WTC11 (cell line): ENCODE results near the gene CFAP68. TPM values are rescaled to one million over a fixed set of nuclear protein-coding genes. Genes with fewer than 3 reads are reported as not detected.

Experiments
- ATAC-seq: fragments of 200-7000 bp; cut with Tn5 transposase; 2 replicates; pipeline ENCODE4 v1.10.0; 2021; ENCODE audit warnings: mild to moderate bottlenecking, moderate library complexity
- CTCF ChIA-PET: fragments of 300-600 bp; sonication (Branson Sonifier 250); formaldehyde crosslinking; loops from one replicate; lab custom pipeline; 2021; ENCODE audit warnings: antibody characterized with exemption; lab: Charles Lee
- POLR2A ChIA-PET: fragments of 350-600 bp; sonication (Branson Sonifier 250); formaldehyde crosslinking; loops from one replicate; lab custom pipeline; 2021; ENCODE audit warnings: antibody characterized with exemption; lab: Charles Lee
- DNase-seq: peaks from one replicate; pipeline ENCODE4 v3.0.0; 2021; ENCODE audit warnings: low spot score
- H3K27ac Mint-ChIP-seq: 2 replicates; pipeline ENCODE4 v1.8.0; 2021; ENCODE audit warnings: mixed read lengths
- H3K27me3 Mint-ChIP-seq: 2 replicates; pipeline ENCODE4 v1.8.0; 2021; ENCODE audit warnings: low read depth, mild to moderate bottlenecking, moderate library complexity, mixed read lengths
- H3K36me3 Mint-ChIP-seq: 2 replicates; pipeline ENCODE4 v1.8.0; 2021; ENCODE audit warnings: mixed read lengths
- H3K4me1 Mint-ChIP-seq: 2 replicates; pipeline ENCODE4 v1.8.0; 2022; ENCODE audit warnings: mixed read lengths
- H3K4me3 Mint-ChIP-seq: 2 replicates; pipeline ENCODE4 v1.8.0; 2021; ENCODE audit warnings: mild to moderate bottlenecking, moderate library complexity, mixed read lengths
- H3K9me3 Mint-ChIP-seq: 2 replicates; pipeline ENCODE4 v1.8.0; 2021; ENCODE audit warnings: mixed read lengths
- ATF3 ChIP-seq: sonication (generic); formaldehyde crosslinking; conservative IDR thresholded peaks from 2 replicates; pipeline ENCODE4 v1.8.1; 2022; ENCODE audit warnings: mild to moderate bottlenecking, missing genetic modification reagents
- CREM ChIP-seq: sonication (generic); formaldehyde crosslinking; IDR thresholded peaks from 2 replicates; pipeline ENCODE4 v1.8.1; 2022; ENCODE audit warnings: mild to moderate bottlenecking, missing genetic modification reagents, moderate library complexity
- ERG ChIP-seq: fragments of 250-450 bp; sonication (Bioruptor Pico); IDR thresholded peaks from 2 replicates; pipeline ENCODE4 v1.8.0; 2021; ENCODE audit warnings: mild to moderate bottlenecking
- FOXP1 ChIP-seq: sonication (generic); formaldehyde crosslinking; IDR thresholded peaks from 2 replicates; pipeline ENCODE4 v1.8.0; 2022; ENCODE audit warnings: missing genetic modification reagents, mild to moderate bottlenecking, moderate library complexity, borderline replicate concordance
- GABPB1 ChIP-seq: sonication (generic); formaldehyde crosslinking; IDR thresholded peaks from 2 replicates; pipeline ENCODE4 v1.8.1; 2023; ENCODE audit warnings: mild to moderate bottlenecking, missing genetic modification reagents
- KAT7 ChIP-seq: sonication (generic); formaldehyde crosslinking; IDR thresholded peaks from 2 replicates; pipeline ENCODE4 v1.8.1; 2023; ENCODE audit warnings: missing genetic modification reagents, mild to moderate bottlenecking, borderline replicate concordance
- MYBL2 ChIP-seq: sonication (generic); formaldehyde crosslinking; IDR thresholded peaks from 2 replicates; pipeline ENCODE4 v1.8.1; 2023; ENCODE audit warnings: mild to moderate bottlenecking, moderate library complexity, missing genetic modification reagents
- NR2C2 ChIP-seq: sonication (generic); formaldehyde crosslinking; IDR thresholded peaks from 2 replicates; pipeline ENCODE4 v1.8.0; 2022; ENCODE audit warnings: mild to moderate bottlenecking, missing genetic modification reagents
- PREB ChIP-seq: sonication (generic); formaldehyde crosslinking; IDR thresholded peaks from 2 replicates; pipeline ENCODE4 v1.8.1; 2022; ENCODE audit warnings: mild to moderate bottlenecking, missing genetic modification reagents, moderate library complexity, borderline replicate concordance
- RORB ChIP-seq: fragments of 250-450 bp; sonication (Bioruptor Pico); IDR thresholded peaks from 2 replicates; pipeline ENCODE4 v1.9.0; 2021; ENCODE audit warnings: mild to moderate bottlenecking
- SP1 ChIP-seq: sonication (generic); formaldehyde crosslinking; conservative IDR thresholded peaks from 2 replicates; pipeline ENCODE4 v1.8.1; 2022; ENCODE audit warnings: missing genetic modification reagents
- total RNA-seq: library from RNA; stranded (reverse); gene quantifications from 3 replicates; pipeline ENCODE4 v1.2.3, GENCODE V29; 2021
- TF ChIP-seq, protein P1 (sequence below): sonication (generic); formaldehyde crosslinking; IDR thresholded peaks from 2 replicates; pipeline ENCODE4 v1.8.0; 2023; ENCODE audit warnings: missing genetic modification reagents, mild to moderate bottlenecking, borderline replicate concordance
- TF ChIP-seq, protein P2 (sequence below): sonication (generic); formaldehyde crosslinking; IDR thresholded peaks from 2 replicates; pipeline ENCODE4 v1.8.1; 2023; ENCODE audit warnings: mild to moderate bottlenecking, missing genetic modification reagents
- TF ChIP-seq, protein P3 (sequence below): fragments of 200-600 bp; IDR thresholded peaks from 2 replicates; pipeline ENCODE4 v1.8.0; 2022; ENCODE audit warnings: antibody characterized with exemption
- TF ChIP-seq, protein P4 (sequence below): sonication (generic); formaldehyde crosslinking; IDR thresholded peaks from 2 replicates; pipeline ENCODE4 v1.8.1; 2023; ENCODE audit warnings: mild to moderate bottlenecking, missing genetic modification reagents, moderate library complexity

The CFAP68 gene
- total RNA-seq, 1 experiment from 2014 or later, result 18.7 TPM

- H3K36me3 Mint-ChIP-seq, result no peaks in the 10 kb centered on the region
- H3K4me1 Mint-ChIP-seq, result peaks cover 20% of the 10 kb centered on the region
- CTCF ChIA-PET, result no interaction called here
- peaks cover 6% of the 10 kb centered on the region for H3K9me3 Mint-ChIP-seq
- ATAC-seq, result no peak
- DNase-seq, result no peak
- H3K27me3 Mint-ChIP-seq, result no peaks in the 10 kb centered on the region; the same call in 1 of the 2 replicates
- POLR2A ChIA-PET, result no interaction called here
- H3K4me3 Mint-ChIP-seq, result no peak overlapping the region
- TF ChIP-seq ATF3 (CRISPR knock-in tag) (no peak), CREM (CRISPR knock-in tag) (no peak), SP1 (CRISPR knock-in tag) (no peak)
- TF ChIP-seq, protein P1, sequence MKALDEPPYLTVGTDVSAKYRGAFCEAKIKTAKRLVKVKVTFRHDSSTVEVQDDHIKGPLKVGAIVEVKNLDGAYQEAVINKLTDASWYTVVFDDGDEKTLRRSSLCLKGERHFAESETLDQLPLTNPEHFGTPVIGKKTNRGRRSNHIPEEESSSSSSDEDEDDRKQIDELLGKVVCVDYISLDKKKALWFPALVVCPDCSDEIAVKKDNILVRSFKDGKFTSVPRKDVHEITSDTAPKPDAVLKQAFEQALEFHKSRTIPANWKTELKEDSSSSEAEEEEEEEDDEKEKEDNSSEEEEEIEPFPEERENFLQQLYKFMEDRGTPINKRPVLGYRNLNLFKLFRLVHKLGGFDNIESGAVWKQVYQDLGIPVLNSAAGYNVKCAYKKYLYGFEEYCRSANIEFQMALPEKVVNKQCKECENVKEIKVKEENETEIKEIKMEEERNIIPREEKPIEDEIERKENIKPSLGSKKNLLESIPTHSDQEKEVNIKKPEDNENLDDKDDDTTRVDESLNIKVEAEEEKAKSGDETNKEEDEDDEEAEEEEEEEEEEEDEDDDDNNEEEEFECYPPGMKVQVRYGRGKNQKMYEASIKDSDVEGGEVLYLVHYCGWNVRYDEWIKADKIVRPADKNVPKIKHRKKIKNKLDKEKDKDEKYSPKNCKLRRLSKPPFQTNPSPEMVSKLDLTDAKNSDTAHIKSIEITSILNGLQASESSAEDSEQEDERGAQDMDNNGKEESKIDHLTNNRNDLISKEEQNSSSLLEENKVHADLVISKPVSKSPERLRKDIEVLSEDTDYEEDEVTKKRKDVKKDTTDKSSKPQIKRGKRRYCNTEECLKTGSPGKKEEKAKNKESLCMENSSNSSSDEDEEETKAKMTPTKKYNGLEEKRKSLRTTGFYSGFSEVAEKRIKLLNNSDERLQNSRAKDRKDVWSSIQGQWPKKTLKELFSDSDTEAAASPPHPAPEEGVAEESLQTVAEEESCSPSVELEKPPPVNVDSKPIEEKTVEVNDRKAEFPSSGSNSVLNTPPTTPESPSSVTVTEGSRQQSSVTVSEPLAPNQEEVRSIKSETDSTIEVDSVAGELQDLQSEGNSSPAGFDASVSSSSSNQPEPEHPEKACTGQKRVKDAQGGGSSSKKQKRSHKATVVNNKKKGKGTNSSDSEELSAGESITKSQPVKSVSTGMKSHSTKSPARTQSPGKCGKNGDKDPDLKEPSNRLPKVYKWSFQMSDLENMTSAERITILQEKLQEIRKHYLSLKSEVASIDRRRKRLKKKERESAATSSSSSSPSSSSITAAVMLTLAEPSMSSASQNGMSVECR, result no peak
- H3K27ac Mint-ChIP-seq, result no peak overlapping the region
Measured at GRCh38 chr11:111906680-111907079, 27.3 kb downstream of the CFAP68 start.

- POLR2A ChIA-PET, result no interaction called here
- ATAC-seq (no peak), DNase-seq (no peak)
- Mint-ChIP-seq H3K4me1 (peaks cover 33% of the 10 kb centered on the region), H3K27me3 (no peaks in the 10 kb centered on the region; the same call in 1 of the 2 replicates), H3K9me3 (peaks cover 6% of the 10 kb centered on the region), H3K27ac (no peak overlapping the region), H3K36me3 (no peaks in the 10 kb centered on the region), H3K4me3 (no peak overlapping the region)
- TF ChIP-seq MYBL2 (CRISPR knock-in tag) (no peak), KAT7 (CRISPR knock-in tag) (no peak)
- TF ChIP-seq, protein P2, sequence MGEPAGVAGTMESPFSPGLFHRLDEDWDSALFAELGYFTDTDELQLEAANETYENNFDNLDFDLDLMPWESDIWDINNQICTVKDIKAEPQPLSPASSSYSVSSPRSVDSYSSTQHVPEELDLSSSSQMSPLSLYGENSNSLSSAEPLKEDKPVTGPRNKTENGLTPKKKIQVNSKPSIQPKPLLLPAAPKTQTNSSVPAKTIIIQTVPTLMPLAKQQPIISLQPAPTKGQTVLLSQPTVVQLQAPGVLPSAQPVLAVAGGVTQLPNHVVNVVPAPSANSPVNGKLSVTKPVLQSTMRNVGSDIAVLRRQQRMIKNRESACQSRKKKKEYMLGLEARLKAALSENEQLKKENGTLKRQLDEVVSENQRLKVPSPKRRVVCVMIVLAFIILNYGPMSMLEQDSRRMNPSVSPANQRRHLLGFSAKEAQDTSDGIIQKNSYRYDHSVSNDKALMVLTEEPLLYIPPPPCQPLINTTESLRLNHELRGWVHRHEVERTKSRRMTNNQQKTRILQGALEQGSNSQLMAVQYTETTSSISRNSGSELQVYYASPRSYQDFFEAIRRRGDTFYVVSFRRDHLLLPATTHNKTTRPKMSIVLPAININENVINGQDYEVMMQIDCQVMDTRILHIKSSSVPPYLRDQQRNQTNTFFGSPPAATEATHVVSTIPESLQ (CRISPR knock-in tag), result no peak
- TF ChIP-seq, protein P3, sequence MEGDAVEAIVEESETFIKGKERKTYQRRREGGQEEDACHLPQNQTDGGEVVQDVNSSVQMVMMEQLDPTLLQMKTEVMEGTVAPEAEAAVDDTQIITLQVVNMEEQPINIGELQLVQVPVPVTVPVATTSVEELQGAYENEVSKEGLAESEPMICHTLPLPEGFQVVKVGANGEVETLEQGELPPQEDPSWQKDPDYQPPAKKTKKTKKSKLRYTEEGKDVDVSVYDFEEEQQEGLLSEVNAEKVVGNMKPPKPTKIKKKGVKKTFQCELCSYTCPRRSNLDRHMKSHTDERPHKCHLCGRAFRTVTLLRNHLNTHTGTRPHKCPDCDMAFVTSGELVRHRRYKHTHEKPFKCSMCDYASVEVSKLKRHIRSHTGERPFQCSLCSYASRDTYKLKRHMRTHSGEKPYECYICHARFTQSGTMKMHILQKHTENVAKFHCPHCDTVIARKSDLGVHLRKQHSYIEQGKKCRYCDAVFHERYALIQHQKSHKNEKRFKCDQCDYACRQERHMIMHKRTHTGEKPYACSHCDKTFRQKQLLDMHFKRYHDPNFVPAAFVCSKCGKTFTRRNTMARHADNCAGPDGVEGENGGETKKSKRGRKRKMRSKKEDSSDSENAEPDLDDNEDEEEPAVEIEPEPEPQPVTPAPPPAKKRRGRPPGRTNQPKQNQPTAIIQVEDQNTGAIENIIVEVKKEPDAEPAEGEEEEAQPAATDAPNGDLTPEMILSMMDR, result no peak
- CTCF ChIA-PET, result no interaction called here
Measured at GRCh38 chr11:111908639-111909305, 29.4 kb downstream of the CFAP68 start.

GRCh38 chr11:111909378-111909777, 30.0 kb downstream of the CFAP68 start:
- Mint-ChIP-seq H3K27me3 (no peaks in the 10 kb centered on the region; the same call in 1 of the 2 replicates), H3K27ac (no peak overlapping the region), H3K36me3 (no peaks in the 10 kb centered on the region), H3K4me1 (peaks cover 34% of the 10 kb centered on the region), H3K9me3 (peaks cover 6% of the 10 kb centered on the region), H3K4me3 (no peak overlapping the region)
- no peak for ATAC-seq
- ChIA-PET CTCF (interaction anchor here (2.6 kb wide), 1 partner anchor 73 kb away, joined by 8 read pairs; no protein-coding TSS in a partner anchor), POLR2A (no interaction called here)
- DNase-seq, result no peak
- TF ChIP-seq, protein P4, sequence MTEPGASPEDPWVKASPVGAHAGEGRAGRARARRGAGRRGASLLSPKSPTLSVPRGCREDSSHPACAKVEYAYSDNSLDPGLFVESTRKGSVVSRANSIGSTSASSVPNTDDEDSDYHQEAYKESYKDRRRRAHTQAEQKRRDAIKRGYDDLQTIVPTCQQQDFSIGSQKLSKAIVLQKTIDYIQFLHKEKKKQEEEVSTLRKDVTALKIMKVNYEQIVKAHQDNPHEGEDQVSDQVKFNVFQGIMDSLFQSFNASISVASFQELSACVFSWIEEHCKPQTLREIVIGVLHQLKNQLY (CRISPR knock-in tag), result no peak
- no peak for TF ChIP-seq SP1 (CRISPR knock-in tag)
- TF ChIP-seq FOXP1 (CRISPR knock-in tag), result no peak
- TF ChIP-seq RORB (CRISPR knock-in tag), result no peak
- no peak for TF ChIP-seq PREB
- TF ChIP-seq MYBL2 (CRISPR knock-in tag), result no peak
- no peak for TF ChIP-seq NR2C2 (CRISPR knock-in tag)
- TF ChIP-seq GABPB1 (CRISPR knock-in tag), result no peak
- TF ChIP-seq ERG (CRISPR knock-in tag), result no peak
